Chondrocyte (in vitro differentiated cells): ENCODE measurements around the gene ARHGEF37. TPM values are rescaled to one million over a fixed set of nuclear protein-coding genes. Genes with fewer than 3 reads are reported as not detected.

ENCODE experiments used
- DNase-seq: peaks from one replicate; pipeline ENCODE4 v3.0.0; 2021; ENCODE audit warnings: mixed read lengths, low spot score
- H3K27ac Mint-ChIP-seq: one replicate; pipeline ENCODE4 v1.8.0; 2021; ENCODE audit warnings: mild to moderate bottlenecking, moderate library complexity, mixed read lengths; ENCODE audit not compliant: unreplicated experiment
- H3K27me3 Mint-ChIP-seq: 2 replicates; pipeline ENCODE4 v1.8.0; 2021; ENCODE audit warnings: low read depth, mixed read lengths
- H3K36me3 Mint-ChIP-seq: 2 replicates; pipeline ENCODE4 v1.8.0; 2021; ENCODE audit warnings: low read depth, mixed read lengths
- H3K4me1 Mint-ChIP-seq: 2 replicates; pipeline ENCODE4 v1.8.0; 2021; ENCODE audit warnings: low read depth, mild to moderate bottlenecking, mixed read lengths
- H3K4me3 Mint-ChIP-seq: one replicate; pipeline ENCODE4 v1.8.0; 2021; ENCODE audit warnings: mild to moderate bottlenecking, moderate library complexity, mixed read lengths; ENCODE audit not compliant: unreplicated experiment
- H3K9me3 Mint-ChIP-seq: 2 replicates; pipeline ENCODE4 v1.8.0; 2021; ENCODE audit warnings: low read depth, mixed read lengths
- CTCF ChIP-seq: fragments of 200-600 bp; sonication (generic); IDR thresholded peaks from 2 replicates; pipeline ENCODE4 v1.5.0; 2021; ENCODE audit warnings: antibody characterized with exemption, mild to moderate bottlenecking, moderate library complexity
- total RNA-seq: library from RNA; stranded (reverse); gene quantifications from 3 replicates; pipeline ENCODE4 v1.2.1, GENCODE V29; 2021

ARHGEF37 gene
- total RNA-seq, 1 donor from 2014 or later: 6.0 TPM

- H3K36me3 Mint-ChIP-seq: peaks cover 24% of the 10 kb centered on the region
Measured at GRCh38 chr5:149549461-149550267, 31.6 kb upstream of the ARHGEF37 start.

DNA sequence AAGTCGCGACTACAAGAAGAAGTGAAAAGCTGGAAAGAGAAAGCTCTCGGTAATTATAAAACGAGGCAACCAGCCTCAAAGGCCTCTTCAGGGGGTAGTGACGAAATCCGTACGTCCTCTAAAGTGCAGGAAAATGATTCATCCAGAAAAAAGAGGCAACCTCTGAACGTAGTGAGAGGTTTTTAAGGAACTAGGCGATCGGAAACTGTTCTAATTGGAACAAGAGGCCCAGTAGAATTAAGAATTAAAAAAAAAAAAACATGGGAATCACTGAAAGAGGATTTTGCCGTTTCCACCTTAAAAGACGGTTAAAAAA is 31.1 kb upstream of the ARHGEF37 start:
- TF ChIP-seq CTCF: no peak
- peaks cover 22% of the 10 kb centered on the region for H3K36me3 Mint-ChIP-seq
- peak overlapping the region; percentile 99 for H3K27ac Mint-ChIP-seq

More at GRCh38 chr5:149549461-149550267, 31.6 kb upstream of the ARHGEF37 start:
- Mint-ChIP-seq H3K27me3 (no peaks in the 10 kb centered on the region), H3K4me1 (peaks cover 45% of the 10 kb centered on the region), H3K27ac (peak overlapping the region; percentile 99), H3K9me3 (no peaks in the 10 kb centered on the region), H3K4me3 (peak overlapping the region; percentile 97)
- DNase-seq: no peak
- TF ChIP-seq CTCF: peak; percentile 49

DNA sequence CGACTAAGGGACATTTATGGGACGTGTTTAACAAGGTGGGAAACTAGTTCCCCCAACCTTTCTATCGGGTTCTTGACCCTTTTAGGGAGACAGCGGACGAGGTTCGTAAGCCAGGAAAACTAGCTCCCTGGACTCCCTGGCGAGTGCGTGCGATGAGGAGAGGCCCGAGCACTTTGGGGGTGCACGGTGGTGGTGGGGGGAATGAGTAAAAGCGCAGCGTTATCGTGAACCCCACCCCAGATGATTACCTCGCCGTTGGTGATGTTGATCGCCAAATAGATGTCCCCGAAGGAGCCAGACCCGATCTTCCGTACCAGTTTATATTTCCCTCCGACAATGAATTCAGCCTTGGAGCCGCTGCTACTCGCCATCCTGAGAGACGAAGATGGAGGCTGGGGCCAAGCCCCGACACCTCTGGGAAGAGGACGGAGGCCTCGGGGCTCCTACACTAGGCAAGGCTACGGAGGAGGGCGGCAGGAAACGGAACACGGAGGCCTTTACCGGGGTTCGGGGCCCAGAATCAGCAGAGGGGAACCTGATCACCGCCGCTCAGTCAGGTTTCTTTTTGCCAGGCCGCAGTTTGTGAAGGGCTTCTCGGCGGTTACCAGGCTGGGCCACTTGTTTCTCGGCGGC is 30.6 kb upstream of the ARHGEF37 start:
- Mint-ChIP-seq H3K9me3 (no peaks in the 10 kb centered on the region), H3K27ac (peak overlapping the region; percentile 99), H3K36me3 (peaks cover 18% of the 10 kb centered on the region), H3K4me1 (peaks cover 40% of the 10 kb centered on the region), H3K4me3 (peak overlapping the region; percentile 97), H3K27me3 (no peaks in the 10 kb centered on the region)
- no peak for DNase-seq
- no peak for TF ChIP-seq CTCF

More for the DNA sequence above, 31.1 kb upstream of the ARHGEF37 start:
- Mint-ChIP-seq H3K4me1 (peaks cover 43% of the 10 kb centered on the region), H3K9me3 (no peaks in the 10 kb centered on the region), H3K27me3 (no peaks in the 10 kb centered on the region), H3K4me3 (peak overlapping the region; percentile 97)
- DNase-seq: no peak

GRCh38 chr5:149551227-149552037 is 29.9 kb upstream of the ARHGEF37 start, which contains the start of gene CSNK1A1:
Gene CSNK1A1 (minus strand): TSS chr5:149551439. CDS start chr5:149550964, 475 bp downstream.
- H3K4me1 Mint-ChIP-seq: peaks cover 33% of the 10 kb centered on the region

More at GRCh38 chr5:149551227-149552037, 29.9 kb upstream of the ARHGEF37 start, which contains the start of gene CSNK1A1:
- TF ChIP-seq CTCF: peak; percentile 86
- DNase-seq: peak; percentile 100
- Mint-ChIP-seq H3K27me3 (no peaks in the 10 kb centered on the region), H3K4me3 (peak within 1 kb of the TSS; percentile 97), H3K27ac (peak within 1 kb of the TSS; percentile 99), H3K36me3 (peaks cover 18% of the 10 kb centered on the region), H3K9me3 (no peaks in the 10 kb centered on the region)
